CD4-positive, alpha-beta T cell treated with Interleukin-17A for 4 hours (primary cell): ENCODE data around the gene NRXN3.

ENCODE experiments used
- DNase-seq: peaks from one replicate; pipeline ENCODE4 v3.0.0-alpha.2; 2020; ENCODE audit warnings: mixed read lengths

Gene NRXN3

DNA sequence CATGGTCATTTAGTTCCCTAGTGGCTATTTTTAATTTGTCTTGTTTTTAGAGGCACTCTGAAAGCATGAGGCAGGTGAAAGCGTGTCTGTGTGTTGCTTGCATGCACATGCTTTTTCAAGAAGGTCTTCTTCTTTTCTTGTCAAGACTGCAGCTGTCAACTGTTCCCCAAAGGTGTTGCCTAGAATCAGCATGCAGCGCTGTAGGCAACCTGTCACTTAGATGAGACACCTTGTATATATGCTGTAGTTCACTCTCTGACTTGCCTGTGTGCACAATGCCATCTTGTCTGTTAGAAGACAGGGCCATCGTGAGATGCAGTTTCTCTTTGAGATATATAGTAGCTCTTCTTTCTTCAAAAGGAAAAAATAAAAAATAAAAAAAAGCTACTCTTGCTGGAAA, 1155.4 kb downstream of the NRXN3 start:
- no peak for DNase-seq

DNA sequence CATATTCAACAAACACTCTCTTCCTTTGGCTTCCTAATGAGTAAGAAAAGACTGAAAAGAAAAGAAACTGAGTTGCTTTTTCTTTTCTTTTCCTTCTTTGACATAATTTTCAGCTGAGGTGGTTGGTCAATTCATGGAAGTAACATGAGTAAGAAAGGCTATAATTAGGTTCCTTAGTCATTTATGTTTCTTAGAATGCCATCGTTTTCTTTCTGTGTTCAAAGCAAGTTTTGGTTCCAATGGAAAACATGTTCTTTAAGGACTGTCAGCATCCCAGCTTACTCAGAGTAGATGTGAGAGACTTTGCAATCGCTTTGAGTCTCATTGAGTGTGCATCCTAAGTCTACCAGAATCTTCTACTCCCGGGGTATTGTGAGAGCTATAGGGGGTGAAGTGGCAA, 1158.7 kb downstream of the NRXN3 start:
- no peak for DNase-seq

DNA sequence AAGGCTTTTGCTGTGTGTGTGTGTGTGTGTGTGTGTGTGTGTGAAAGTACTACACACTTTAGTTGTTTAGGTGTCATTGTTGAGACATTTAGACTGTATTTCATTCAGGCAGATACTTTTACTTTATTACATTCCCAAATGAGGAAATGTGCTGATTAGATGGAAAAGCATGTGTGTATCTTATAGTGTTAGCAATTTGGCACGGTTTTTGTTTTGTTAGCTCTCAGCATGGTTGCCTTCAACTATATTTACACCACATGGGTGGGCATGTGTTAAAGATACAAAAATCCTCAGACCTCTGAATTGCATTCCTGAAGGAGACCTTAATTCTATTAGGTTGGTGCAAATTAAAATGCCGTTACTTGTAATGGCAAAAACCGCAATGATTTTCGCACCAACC, 1161.7 kb downstream of the NRXN3 start:
- no peak for DNase-seq

GRCh38 chr14:79332504-79333197, 1162.5 kb downstream of the NRXN3 start:
- no peak for DNase-seq

DNA sequence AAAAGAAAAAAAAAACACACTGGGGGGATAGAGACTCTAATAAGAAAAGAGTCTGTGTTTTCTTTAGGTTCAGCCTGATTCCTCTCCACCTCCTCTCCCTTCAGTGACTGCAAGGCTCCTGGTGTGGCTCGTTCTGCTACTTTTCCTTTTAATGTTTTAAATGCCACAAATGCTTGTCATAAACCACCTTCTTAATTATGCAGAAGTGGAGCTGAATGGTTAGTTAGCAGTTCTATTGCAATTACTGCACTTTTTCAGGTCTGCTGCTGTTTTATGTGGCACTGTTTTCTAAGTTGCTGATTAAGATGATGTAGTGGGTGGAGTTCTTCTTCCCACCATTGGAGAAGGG, 1163.0 kb downstream of the NRXN3 start:
- no peak for DNase-seq

GRCh38 chr14:79334272-79334671, 1164.1 kb downstream of the NRXN3 start:
- DNase-seq: no peak

GRCh38 chr14:79337761-79338160, 1167.6 kb downstream of the NRXN3 start:
- no peak for DNase-seq

DNA sequence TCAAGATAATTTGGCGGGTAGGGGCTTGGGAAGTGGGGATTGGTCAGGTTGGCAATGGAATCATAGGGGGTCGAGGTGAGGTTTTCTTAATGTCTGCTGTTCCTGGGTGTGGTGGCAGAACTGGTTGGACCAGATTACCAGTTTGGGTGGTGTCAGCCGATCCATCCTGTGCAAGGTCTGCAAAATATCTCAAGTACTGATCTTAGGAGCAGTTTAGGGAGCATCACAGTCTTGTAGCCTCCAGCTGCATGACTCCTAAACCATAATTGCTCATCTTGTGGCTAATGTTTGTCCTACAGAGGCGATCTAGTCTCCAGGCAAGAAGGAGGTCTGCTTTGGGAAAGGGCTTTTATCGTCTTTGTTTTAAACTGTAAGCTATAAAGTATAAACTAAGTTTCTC, 1172.8 kb downstream of the NRXN3 start:
- DNase-seq: no peak

- DNase-seq: no peak
Observed at GRCh38 chr14:79351011-79351410, 1180.8 kb downstream of the NRXN3 start.

DNA sequence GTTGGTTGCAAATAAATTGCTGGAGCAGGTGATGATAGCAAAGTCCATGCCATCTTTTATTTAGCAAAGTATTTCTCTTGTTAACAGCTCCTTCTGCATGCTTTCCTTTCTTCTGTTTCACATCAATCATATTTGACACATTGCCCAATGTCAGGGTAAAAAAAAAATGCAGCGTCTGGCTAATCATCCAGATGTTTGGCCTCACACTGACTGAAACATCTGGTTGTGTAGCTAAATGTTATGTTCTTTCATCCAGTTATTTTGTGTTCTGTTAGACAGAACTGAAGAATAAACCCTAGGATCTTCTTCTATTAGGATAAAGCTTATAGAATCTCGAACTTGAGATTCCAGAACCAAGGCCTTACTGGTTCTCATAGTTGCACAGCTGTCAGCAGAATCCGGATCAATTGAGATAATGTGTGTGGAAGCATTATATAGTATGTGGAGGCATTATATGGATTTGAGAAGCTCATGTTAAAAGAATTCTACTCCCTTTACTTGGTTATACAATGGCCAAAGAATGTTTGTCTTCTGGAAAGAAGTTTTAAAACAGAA, 1182.0 kb downstream of the NRXN3 start:
- no peak for DNase-seq

GRCh38 chr14:79354336-79354735, 1184.2 kb downstream of the NRXN3 start:
- DNase-seq: no peak

DNA sequence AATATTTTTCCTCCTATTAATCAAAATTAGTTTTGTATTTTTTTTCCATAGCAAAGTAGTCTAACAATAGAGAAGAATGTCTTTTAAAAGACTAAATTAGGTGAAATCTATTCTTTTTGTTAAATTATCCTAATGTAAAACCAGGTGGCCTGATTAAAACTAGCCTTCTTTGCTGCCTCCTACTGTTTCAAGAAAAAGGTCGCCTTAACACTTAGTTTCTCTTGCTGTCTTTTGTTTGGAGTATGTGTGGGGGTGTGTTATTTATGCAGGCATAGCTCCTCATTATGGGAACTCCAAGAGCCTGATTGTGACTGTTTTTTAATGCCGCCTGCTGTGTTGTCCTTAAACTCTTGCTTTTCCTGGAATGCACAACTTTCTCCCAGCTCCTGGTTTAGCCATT, 1185.9 kb downstream of the NRXN3 start:
- DNase-seq: no peak

GRCh38 chr14:79357307-79357706, 1187.1 kb downstream of the NRXN3 start:
- no peak for DNase-seq

- DNase-seq: no peak
Observed at GRCh38 chr14:79363291-79363690, 1193.1 kb downstream of the NRXN3 start.

- no peak for DNase-seq
Observed at GRCh38 chr14:79369359-79370332, 1199.5 kb downstream of the NRXN3 start.

DNA sequence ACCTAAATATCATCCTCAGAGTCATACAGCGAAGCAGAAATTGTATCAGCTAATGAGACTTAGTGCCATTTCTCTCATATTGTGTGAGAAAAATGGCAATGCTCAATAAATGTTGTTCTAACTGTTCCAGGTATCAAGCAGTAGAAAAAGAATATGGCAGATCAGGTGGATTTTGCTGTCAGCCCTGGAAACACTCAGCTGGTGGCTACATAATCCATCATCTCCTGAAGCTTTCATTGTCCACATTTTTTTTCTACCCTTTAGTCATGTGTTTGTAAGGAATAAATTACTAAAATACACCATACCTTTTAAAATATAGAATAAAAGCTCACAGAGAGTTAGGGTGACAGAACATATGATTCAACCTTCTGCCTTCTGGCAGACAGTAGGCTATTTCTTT, 1200.8 kb downstream of the NRXN3 start:
- DNase-seq: no peak

DNA sequence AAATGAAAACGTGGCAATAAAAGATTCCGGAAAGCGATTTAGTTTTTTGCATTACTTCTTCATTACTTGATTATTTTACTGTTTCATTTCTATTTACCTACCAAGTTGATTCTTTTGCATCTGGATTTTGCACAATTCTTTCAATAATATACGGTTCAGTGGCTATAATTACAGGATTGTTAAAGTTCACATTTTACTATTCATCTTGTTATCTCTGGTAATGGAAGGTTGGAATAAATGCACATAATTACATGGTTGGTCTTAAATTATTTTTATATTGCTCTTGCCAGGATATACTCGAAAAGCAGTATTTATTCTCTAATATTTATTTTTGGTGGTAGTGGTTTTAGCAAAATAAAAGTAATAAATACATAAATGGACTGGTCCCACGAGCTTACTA, 1203.3 kb downstream of the NRXN3 start:
- no peak for DNase-seq

- no peak for DNase-seq
Observed at GRCh38 chr14:79375356-79375755, 1205.2 kb downstream of the NRXN3 start.

DNA sequence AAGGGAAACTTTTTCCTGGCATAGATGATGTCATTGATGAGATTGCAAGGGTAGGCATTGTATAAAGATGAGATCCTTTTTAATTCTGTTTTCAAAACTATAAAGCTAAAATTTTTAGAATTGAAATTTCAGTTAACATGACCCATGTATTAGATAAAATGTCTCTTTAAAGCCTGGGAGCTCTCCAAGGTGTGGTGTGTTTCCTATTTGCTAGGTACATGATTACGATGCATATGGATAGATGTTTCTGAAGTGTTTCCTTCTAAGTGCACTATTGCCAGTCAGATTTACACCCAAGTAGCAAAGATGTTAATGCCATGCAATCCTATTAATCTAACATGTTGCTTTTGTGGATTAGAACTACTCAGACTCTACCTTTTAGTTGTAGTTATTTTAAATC, 1206.4 kb downstream of the NRXN3 start:
- DNase-seq: no peak

- DNase-seq: no peak
Observed at GRCh38 chr14:79378020-79378419, 1207.8 kb downstream of the NRXN3 start.

DNA sequence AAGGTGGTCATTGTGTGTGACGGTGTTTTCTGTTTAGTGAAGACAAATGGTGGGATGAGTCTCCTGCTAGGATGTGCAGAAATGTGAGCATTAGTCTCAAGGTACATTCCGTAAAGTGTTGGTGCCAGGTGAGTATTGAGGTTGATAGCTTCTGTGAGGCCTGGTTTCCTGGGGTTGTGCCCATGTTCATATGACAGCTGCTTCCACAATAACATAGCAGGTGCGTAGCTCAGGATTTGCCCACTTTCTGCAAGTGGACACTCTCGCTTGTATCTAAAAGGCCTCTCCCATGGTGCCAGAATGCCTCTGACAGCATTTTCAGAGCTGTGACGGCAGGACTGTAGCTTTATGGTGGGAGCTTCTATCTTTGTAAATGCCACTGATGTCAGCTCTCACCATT, 1209.1 kb downstream of the NRXN3 start:
- DNase-seq: no peak

- no peak for DNase-seq
Observed at GRCh38 chr14:79383031-79383430, 1212.9 kb downstream of the NRXN3 start.

DNA sequence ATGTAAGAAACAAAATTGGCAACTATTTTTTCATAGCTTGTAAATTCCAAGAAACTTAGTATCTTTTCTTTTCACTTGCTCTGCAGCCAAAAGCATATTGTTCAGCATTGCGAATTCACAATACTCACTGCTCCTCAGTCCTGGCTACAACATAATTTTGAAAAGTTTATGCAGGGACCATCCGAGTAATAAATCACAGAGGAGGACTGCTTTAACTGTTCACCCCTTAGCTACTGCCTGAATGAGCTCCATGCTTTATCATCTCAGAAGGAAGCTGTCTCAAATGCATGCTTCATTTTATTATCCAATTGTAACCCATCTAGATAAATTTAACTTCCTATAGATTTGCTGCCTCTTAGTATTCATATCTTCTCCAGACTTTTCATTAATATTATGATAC, 1213.3 kb downstream of the NRXN3 start:
- DNase-seq: no peak

- DNase-seq: no peak
Observed at GRCh38 chr14:79395061-79395460, 1224.9 kb downstream of the NRXN3 start.
